H1 (cell line): Measurements from ENCODE around the gene MCM5. TPM values are rescaled to one million over a fixed set of nuclear protein-coding genes. Genes with fewer than 3 reads are reported as not detected.

Experiments
- CTCF ChIA-PET: fragments of 300-600 bp; sonication (Branson Sonifier 250); formaldehyde crosslinking; loops from one replicate; lab custom pipeline; 2021; ENCODE audit not compliant: partially characterized antibody; lab: Charles Lee
- POLR2A ChIA-PET: fragments of 300-600 bp; sonication (Branson Sonifier 250); formaldehyde crosslinking; loops from one replicate; lab custom pipeline; 2021; ENCODE audit warnings: inconsistent platforms; ENCODE audit not compliant: partially characterized antibody; lab: Charles Lee
- DNase-seq, 2 experiments: peaks; one replicate each; pipeline versions ENCODE4 v3.0.0 to v3.0.0-alpha.2; 2010 to 2022; ENCODE audit warnings: low spot score in 2 of 2, low read depth in 1 of 2, mixed read lengths in 1 of 2
- FAIRE-seq: peaks from 2 replicates; lab custom pipeline; 2011; peaks lifted over from hg19 to GRCh38; lab: Jason Lieb, UNC
- H2AFZ ChIP-seq: 2 replicates; pipeline ENCODE4 v1.8.1; 2012; ENCODE audit warnings: low read length, inconsistent platforms
- H2AK5ac ChIP-seq: 2 replicates; pipeline ENCODE4 v1.6.1; 2013; ENCODE audit warnings: low read depth, low read length
- H2BK120ac ChIP-seq: replicated peaks from 2 replicates; pipeline ENCODE3; 2013; ENCODE audit warnings: low read depth, low read length, inconsistent platforms
- H2BK12ac ChIP-seq: 2 replicates; pipeline ENCODE4 v1.6.1; 2013; ENCODE audit warnings: low read depth, low read length
- H2BK15ac ChIP-seq: 2 replicates; pipeline ENCODE4 v1.6.1; 2013; ENCODE audit warnings: low read length
- H2BK20ac ChIP-seq: 2 replicates; pipeline ENCODE4 v1.6.1; 2013; ENCODE audit warnings: low read length
- H2BK5ac ChIP-seq: 2 replicates; pipeline ENCODE4 v1.6.1; 2013; ENCODE audit warnings: low read depth, low read length
- H3K14ac ChIP-seq: 2 replicates; pipeline ENCODE4 v1.6.1; 2013; ENCODE audit warnings: inconsistent platforms; ENCODE audit not compliant: insufficient read length
- H3K18ac ChIP-seq: 2 replicates; pipeline ENCODE4 v1.6.1; 2013; ENCODE audit warnings: low read length; ENCODE audit errors: extremely low read depth
- H3K23ac ChIP-seq: 2 replicates; pipeline ENCODE4 v1.6.1; 2013; ENCODE audit warnings: inconsistent platforms; ENCODE audit not compliant: insufficient read length
- H3K23me2 ChIP-seq: 2 replicates; pipeline ENCODE4 v1.6.1; 2013; ENCODE audit warnings: low read depth, low read length
- H3K27ac ChIP-seq: 2 replicates; pipeline ENCODE4 v1.6.1; 2011; ENCODE audit warnings: low read depth, low read length, inconsistent platforms
- H3K27me3 ChIP-seq, 4 experiments: replicated peaks in 1 of 4; 1 replicate in 1 of 4; 2 replicates in 3 of 4; pipeline versions ENCODE4 v1.6.1 to v1.8.1; 2011 to 2013; ENCODE audit warnings: low read length in 3 of 4, mild to moderate bottlenecking in 3 of 4, inconsistent platforms in 2 of 4, mixed read lengths in 2 of 4, moderate library complexity in 1 of 4; ENCODE audit not compliant: control insufficient read depth in 3 of 4, insufficient read depth in 3 of 4; ENCODE audit errors: extremely low read depth in 1 of 4
- H3K36me3 ChIP-seq, 4 experiments: 2 replicates each; pipeline versions ENCODE4 v1.6.1 to v1.8.1; 2011 to 2013; ENCODE audit warnings: mild to moderate bottlenecking in 4 of 4, low read length in 3 of 4, moderate library complexity in 2 of 4, control low read depth in 1 of 4, inconsistent platforms in 1 of 4; ENCODE audit not compliant: insufficient read depth in 4 of 4, control insufficient read depth in 2 of 4
- H3K4ac ChIP-seq: replicated peaks from 2 replicates; pipeline ENCODE3; 2013; ENCODE audit warnings: low read length, low read depth, mixed read lengths, inconsistent platforms; ENCODE audit not compliant: insufficient read length
- H3K4me1 ChIP-seq, 4 experiments: replicated peaks in 1 of 4; 1 replicate in 1 of 4; 2 replicates in 3 of 4; pipeline versions ENCODE4 v1.6.1 to v1.8.1; 2011 to 2013; ENCODE audit warnings: low read length in 3 of 4, inconsistent platforms in 2 of 4, mixed read lengths in 1 of 4; ENCODE audit not compliant: insufficient read depth in 4 of 4, control insufficient read depth in 3 of 4
- H3K4me2 ChIP-seq, 2 experiments: 2 replicates each; pipeline versions ENCODE4 v1.6.1 to v1.8.1; 2011 to 2013; ENCODE audit warnings: low read depth in 2 of 2, low read length in 2 of 2, control low read depth in 1 of 2, inconsistent platforms in 1 of 2, mild to moderate bottlenecking in 1 of 2; ENCODE audit not compliant: insufficient read depth in 1 of 2
- H3K4me3 ChIP-seq, 4 experiments: fragments of 200-600, 300-600 bp in 1 of 4; sonication (generic), shearing (Covaris generic), sonication (Bioruptor Twin) in 1 of 4; 2 replicates each; pipeline versions ENCODE4 v1.5.1 to v1.8.1; 2011 to 2016; ENCODE audit warnings: low read length in 4 of 4, low read depth in 3 of 4, control low read depth in 2 of 4, inconsistent platforms in 2 of 4, mild to moderate bottlenecking in 2 of 4, mixed read lengths in 1 of 4, moderate library complexity in 1 of 4; ENCODE audit not compliant: insufficient read depth in 2 of 4; ENCODE audit errors: extremely low read depth in 1 of 4
- H3K56ac ChIP-seq: replicated peaks from 2 replicates; pipeline ENCODE3; 2013; ENCODE audit warnings: low read depth, mild to moderate bottlenecking, mixed read lengths, low read length, inconsistent platforms; ENCODE audit not compliant: insufficient read length
- H3K79me1 ChIP-seq: 2 replicates; pipeline ENCODE4 v1.6.1; 2013; ENCODE audit warnings: low read depth, low read length, control low read depth
- H3K79me2 ChIP-seq, 2 experiments: 2 replicates each; pipeline versions ENCODE4 v1.6.1 to v1.8.1; 2012 to 2013; ENCODE audit warnings: low read length in 2 of 2, mild to moderate bottlenecking in 2 of 2, inconsistent platforms in 1 of 2; ENCODE audit not compliant: insufficient read depth in 2 of 2, control insufficient read depth in 1 of 2
- H3K9ac ChIP-seq, 4 experiments: replicated peaks in 1 of 4; 1 replicate in 1 of 4; 2 replicates in 3 of 4; pipeline versions ENCODE4 v1.6.1 to v1.8.1; 2011 to 2013; ENCODE audit warnings: low read depth in 3 of 4, low read length in 3 of 4, control low read depth in 2 of 4, mild to moderate bottlenecking in 2 of 4, moderate library complexity in 2 of 4, inconsistent platforms in 1 of 4; ENCODE audit errors: extremely low read depth in 1 of 4
- H3K9me3 ChIP-seq, 2 experiments: 2 replicates each; pipeline versions ENCODE4 v1.6.1 to v1.8.1; 2012 to 2013; ENCODE audit warnings: mild to moderate bottlenecking in 2 of 2, moderate library complexity in 2 of 2, control low read depth in 1 of 2, inconsistent platforms in 1 of 2, low read depth in 1 of 2, low read length in 1 of 2, mixed read lengths in 1 of 2; ENCODE audit not compliant: insufficient read depth in 2 of 2
- H4K20me1 ChIP-seq, 2 experiments: replicated peaks in 1 of 2; 2 replicates each; pipeline versions ENCODE3 to v1.8.1; 2011 to 2013; ENCODE audit warnings: inconsistent platforms in 2 of 2, low read length in 2 of 2, mild to moderate bottlenecking in 1 of 2; ENCODE audit not compliant: insufficient read depth in 2 of 2, control insufficient read depth in 1 of 2
- H4K5ac ChIP-seq: 2 replicates; pipeline ENCODE4 v1.6.1; 2013; ENCODE audit warnings: low read length, low read depth, mixed read lengths, inconsistent platforms; ENCODE audit not compliant: insufficient read length
- H4K8ac ChIP-seq: 2 replicates; pipeline ENCODE4 v1.8.0; 2013; ENCODE audit warnings: mild to moderate bottlenecking, moderate library complexity, low read length, inconsistent platforms; ENCODE audit not compliant: insufficient read depth; ENCODE audit errors: extremely low read depth
- H4K91ac ChIP-seq: replicated peaks from 2 replicates; pipeline ENCODE3; 2013; ENCODE audit warnings: low read length, mixed read lengths, inconsistent platforms; ENCODE audit not compliant: insufficient read length
- NRF1 ChIP-seq: IDR thresholded peaks from 2 replicates; pipeline ENCODE4 v1.6.1; 2011; ENCODE audit warnings: mild to moderate bottlenecking, low read depth, low read length, improper control_type of control experiment
- PHF8 ChIP-seq: fragments of 200-600 bp; sonication (generic); conservative IDR thresholded peaks from 2 replicates; pipeline ENCODE4 v1.7.1; 2012; ENCODE audit warnings: low read depth, mild to moderate bottlenecking, inconsistent platforms, low read length, moderate library complexity
- POU5F1 ChIP-seq: IDR thresholded peaks from 2 replicates; pipeline ENCODE4 v1.6.1; 2011; ENCODE audit warnings: low read depth, mild to moderate bottlenecking, low read length, moderate library complexity
- SIN3A ChIP-seq, 2 experiments: IDR thresholded peaks in 1 of 2; conservative IDR thresholded peaks in 1 of 2; 2 replicates each; pipeline ENCODE4 v1.6.1; 2011 to 2012; ENCODE audit warnings: low read length in 2 of 2, improper control_type of control experiment in 1 of 2, low read depth in 1 of 2, mild to moderate bottlenecking in 1 of 2
- WGBS, 2 experiments: shearing (Covaris generic) in 1 of 2; methylation state at CpG; one replicate each; pipeline versions ENCODE4 v1.1.6 to v1.1.7; 2013 to 2015; ENCODE audit warnings: low lambda C conversion rate in 2 of 2, mixed read lengths in 2 of 2, inconsistent platforms in 1 of 2, low coverage in 1 of 2, missing lambda C conversion rate in 1 of 2; ENCODE audit not compliant: insufficient replicate concordance in 2 of 2, insufficient coverage in 1 of 2, insufficient read length in 1 of 2; ENCODE audit errors: extremely low coverage in 1 of 2, missing lambda C conversion rate in 1 of 2; 5-methylcytosine and 5-hydroxymethylcytosine counted together
- polyA plus RNA-seq, 7 experiments: library from polyadenylated mRNA; depleted of rRNA in 3 of 7; stranded (reverse) in 5 of 7; unstranded in 2 of 7; fragments of >200 nt in 5 of 7; fragments of 200-250 nt in 2 of 7; gene quantifications; 1 replicate in 5 of 7; 2 replicates in 1 of 7; 4 replicates in 1 of 7; pipeline versions ENCODE4 v1.2.1 to v1.2.3, GENCODE V29; 2011 to 2013; ENCODE audit warnings: missing spikeins in 2 of 7, mixed read lengths in 2 of 7
- total RNA-seq: library from RNA; stranded (reverse); fragmentation: NEBNext Ultra II Directional; extraction: Animal tissue kit (Norgen Biotek cat#: 25700); gene quantifications from 2 replicates; pipeline ENCODE4 v1.2.1, GENCODE V29; 2021

MCM5 gene
- total and polyA plus RNA-seq, 2 of the 8 experiments (the other 6 are each of a cell fraction or from before 2014, with no cell fraction given), result 210 to 305 TPM

DNA sequence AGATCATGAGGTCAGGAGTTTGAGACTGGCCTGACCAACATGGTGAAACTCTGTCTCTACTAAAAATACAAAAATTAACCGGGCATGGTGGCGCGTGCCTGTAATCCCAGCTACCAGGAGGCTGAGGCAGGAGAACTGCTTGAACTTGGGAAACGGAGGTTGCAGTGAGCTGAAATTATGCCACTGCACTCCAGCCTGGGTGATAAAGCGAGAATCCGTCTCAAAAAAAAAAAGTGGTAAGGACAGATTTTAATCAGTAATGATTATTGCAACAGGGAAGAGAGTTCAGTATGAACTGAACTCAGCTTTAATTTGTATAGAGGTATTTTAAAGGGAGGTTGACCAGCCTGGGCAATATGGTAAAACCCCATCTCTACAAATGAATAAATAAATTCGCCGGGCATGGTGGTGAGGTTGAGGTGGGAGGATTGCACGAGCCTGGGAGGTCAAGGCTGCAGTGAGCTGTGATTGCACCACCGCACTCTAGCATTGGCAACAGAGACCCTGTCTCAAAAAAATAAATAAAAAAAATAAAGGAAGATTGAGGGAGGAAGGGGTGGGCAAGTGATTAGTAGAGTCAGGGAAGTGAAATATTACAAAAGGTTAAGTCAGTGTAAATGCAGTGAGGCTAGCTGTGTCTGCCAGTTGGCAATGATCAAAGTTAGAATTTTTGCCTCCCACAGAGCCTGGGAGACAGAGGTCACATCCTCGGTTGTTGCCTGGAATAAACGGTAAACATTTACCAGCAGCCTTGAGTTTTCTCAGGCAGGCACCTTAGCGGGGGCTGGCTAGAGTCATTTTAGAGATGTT, 2.6 kb upstream of the MCM5 start:
- H3K27ac ChIP-seq, result no peak overlapping the region
- no peak overlapping the region; a peak in 1 of 4 replicates for H3K4me2 ChIP-seq
- H2AFZ ChIP-seq, result no peak overlapping the region
- FAIRE-seq (no peak), DNase-seq (no peak)
- peaks cover 9% of the 10 kb centered on the region; the same call in 1 of the 2 replicates for H3K79me1 ChIP-seq
- H3K9ac ChIP-seq, result no peak overlapping the region
- no peak overlapping the region; the same call in 1 of the 2 replicates for H3K18ac ChIP-seq
- peak overlapping the region; percentile 48; the same call in 1 of the 2 replicates for H2BK20ac ChIP-seq
- H4K20me1 ChIP-seq, result no peaks in the 10 kb centered on the region
- ChIA-PET CTCF (interaction anchor here (0.6 to 3.1 kb wide), 12 partner anchors 8 to 101 kb away, joined by 3 to 9 read pairs (median 4); no protein-coding TSS in a partner anchor), POLR2A (interaction anchor here (0.7 to 57.4 kb wide), 3 partner anchors 1 to 45 kb away, joined by 3 to 1995 read pairs (median 1995); partner anchors contain the start of genes HMOX1 and MCM5)
- 0 out of 2 replicates have a peak overlapping the region, but pooled peaks have one; percentile 88 for H2BK15ac ChIP-seq
- no peak overlapping the region for H2BK120ac ChIP-seq
- peaks cover 12 to 24% of the 10 kb centered on the region in 2 experiments for H3K79me2 ChIP-seq
- H3K4ac ChIP-seq, result no peak overlapping the region
- H3K14ac ChIP-seq, result no peak overlapping the region
- no peak overlapping the region for H3K23ac ChIP-seq
- no peak overlapping the region; the same call in 1 of the 2 replicates for H4K8ac ChIP-seq
- no peak overlapping the region for H2AK5ac ChIP-seq
- H3K23me2 ChIP-seq, result peaks cover 3% of the 10 kb centered on the region; the same call in 1 of the 2 replicates
- 0 out of 2 replicates have a peak overlapping the region, but pooled peaks have one; percentile 60 for H2BK12ac ChIP-seq
- no peak overlapping the region for H4K5ac ChIP-seq
- H3K56ac ChIP-seq, result no peak overlapping the region
- TF ChIP-seq POU5F1 (no peak), SIN3A (conservative IDR thresholded peaks at IDR 0.05 in 1 of 2, IDR thresholded peaks at IDR 0.05 in 1 of 2; ENCODE audit: low read depth in 1 of 2, low read length in 2 of 2) (no peak), PHF8 (no peak), NRF1 (no peak)
- H4K91ac ChIP-seq, result no peak overlapping the region
- no peaks in the 10 kb centered on the region for H3K9me3 ChIP-seq
- peaks cover 8 to 18% (median 13%) of the 10 kb centered on the region in 4 experiments for H3K4me1 ChIP-seq
- peaks cover 3 to 18% (median 7%) of the 10 kb centered on the region in 4 experiments for H3K36me3 ChIP-seq
- H3K4me3 ChIP-seq, result no peak overlapping the region
- no peak overlapping the region for H2BK5ac ChIP-seq
- H3K27me3 ChIP-seq, result no peaks in the 10 kb centered on the region
- WGBS, 2 experiments, result 89% methylated on average over 13 of the region's 13 CpGs; no CpG with 5 or more reads in 1 of the 2 experiments
